Measurements from ENCODE around the gene PRKG2. TPM values are rescaled to one million over a fixed set of nuclear protein-coding genes. Genes with fewer than 3 reads are reported as not detected.

Gene PRKG2
- total RNA-seq, 6 donors from 2014 or later, result 2.1 to 8.9 (median 6.2) TPM

DNA sequence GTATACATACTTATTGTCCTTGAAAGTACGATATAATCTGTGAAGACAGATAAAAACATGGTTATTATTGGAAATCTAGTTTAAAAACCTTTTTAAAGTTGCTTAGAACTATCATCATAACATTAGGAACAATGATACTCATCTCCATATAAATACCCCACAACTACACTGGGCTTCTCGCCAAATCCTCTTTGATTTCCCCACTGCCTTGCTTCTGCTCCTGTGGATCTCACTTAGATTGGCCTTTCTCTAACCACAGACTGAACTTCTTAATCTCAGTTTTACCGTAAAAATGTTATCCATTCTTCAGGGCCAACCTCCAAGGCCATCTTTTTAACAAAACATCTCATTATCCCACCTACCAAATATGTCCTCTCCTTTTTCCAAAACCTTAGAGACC lies 77.6 kb downstream of the PRKG2 start:
- 83 to 86% methylated on average over 3 of the region's 3 CpGs for WGBS, 2 donors
- Histone ChIP-seq H3K27ac (no peak overlapping the region), H3K36me3 (no peaks in the 10 kb centered on the region), H3K4me1 (no peaks in the 10 kb centered on the region), H3K9me3 (no peaks in the 10 kb centered on the region), H3K27me3 (no peaks in the 10 kb centered on the region), H3K4me3 (no peak overlapping the region)
- DNase-seq (no peak), ATAC-seq (ENCODE audit: low FRiP score in 2 of 2) (no peak)
- TF ChIP-seq POLR2A (IDR thresholded peaks at IDR 0.05), result no peak
- TF ChIP-seq, protein P1, sequence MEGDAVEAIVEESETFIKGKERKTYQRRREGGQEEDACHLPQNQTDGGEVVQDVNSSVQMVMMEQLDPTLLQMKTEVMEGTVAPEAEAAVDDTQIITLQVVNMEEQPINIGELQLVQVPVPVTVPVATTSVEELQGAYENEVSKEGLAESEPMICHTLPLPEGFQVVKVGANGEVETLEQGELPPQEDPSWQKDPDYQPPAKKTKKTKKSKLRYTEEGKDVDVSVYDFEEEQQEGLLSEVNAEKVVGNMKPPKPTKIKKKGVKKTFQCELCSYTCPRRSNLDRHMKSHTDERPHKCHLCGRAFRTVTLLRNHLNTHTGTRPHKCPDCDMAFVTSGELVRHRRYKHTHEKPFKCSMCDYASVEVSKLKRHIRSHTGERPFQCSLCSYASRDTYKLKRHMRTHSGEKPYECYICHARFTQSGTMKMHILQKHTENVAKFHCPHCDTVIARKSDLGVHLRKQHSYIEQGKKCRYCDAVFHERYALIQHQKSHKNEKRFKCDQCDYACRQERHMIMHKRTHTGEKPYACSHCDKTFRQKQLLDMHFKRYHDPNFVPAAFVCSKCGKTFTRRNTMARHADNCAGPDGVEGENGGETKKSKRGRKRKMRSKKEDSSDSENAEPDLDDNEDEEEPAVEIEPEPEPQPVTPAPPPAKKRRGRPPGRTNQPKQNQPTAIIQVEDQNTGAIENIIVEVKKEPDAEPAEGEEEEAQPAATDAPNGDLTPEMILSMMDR (IDR thresholded peaks at IDR 0.05), result no peak
- no peak for TF ChIP-seq POLR2AphosphoS5 (IDR thresholded peaks at IDR 0.05)
- no peak for TF ChIP-seq EP300 (IDR thresholded peaks at IDR 0.05)

DNA sequence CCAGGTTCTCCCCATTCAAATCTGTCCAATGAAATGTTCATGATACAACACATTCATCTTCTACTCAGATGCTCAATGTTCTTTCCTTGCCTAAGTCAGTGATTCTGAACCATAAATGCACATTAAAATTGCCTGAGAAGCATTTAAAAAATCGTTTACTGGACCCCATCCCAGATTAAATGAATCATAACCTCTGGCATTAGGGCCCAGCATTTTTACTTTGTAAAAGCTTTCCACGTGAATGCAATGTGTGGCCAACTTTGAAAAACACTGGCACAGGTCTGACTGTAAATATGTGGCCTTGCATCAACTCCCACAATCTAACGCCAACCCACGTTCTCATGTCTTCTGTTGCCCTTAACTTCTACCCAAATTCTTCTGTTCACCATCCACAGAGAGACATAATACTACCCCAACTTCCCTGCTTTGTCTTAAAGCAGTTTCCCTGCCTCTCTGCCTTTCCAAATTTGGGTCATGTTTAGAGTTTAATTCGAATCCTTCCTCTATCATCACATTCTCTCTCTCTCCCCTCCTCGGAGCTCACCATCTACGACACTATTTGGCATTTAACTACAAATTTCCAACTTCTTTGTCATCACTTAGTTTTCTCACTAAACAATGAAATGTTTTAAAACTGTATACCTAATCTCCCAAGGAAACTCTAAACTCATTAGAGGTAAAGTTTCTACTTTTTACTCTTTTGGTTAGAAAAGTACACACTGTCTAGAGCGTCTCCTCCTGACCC lies 78.7 kb downstream of the PRKG2 start:
- ATAC-seq (ENCODE audit: low FRiP score in 2 of 2), result peak in 1 of 2 donors; percentile 92
- no peaks in the 10 kb centered on the region for H3K27me3 ChIP-seq
- TF ChIP-seq, protein P1 (IDR thresholded peaks at IDR 0.05), result no peak
- no peak for TF ChIP-seq POLR2AphosphoS5 (IDR thresholded peaks at IDR 0.05)
- TF ChIP-seq EP300 (IDR thresholded peaks at IDR 0.05), result no peak
- TF ChIP-seq POLR2A (IDR thresholded peaks at IDR 0.05), result no peak
- no peaks in the 10 kb centered on the region for H3K36me3 ChIP-seq
- no peaks in the 10 kb centered on the region for H3K4me1 ChIP-seq
- no peaks in the 10 kb centered on the region for H3K9me3 ChIP-seq
- DNase-seq, result no peak
- H3K4me3 ChIP-seq, result no peak overlapping the region
- no peak overlapping the region for H3K27ac ChIP-seq
- WGBS, 2 donors, result 62 to 79% methylated on average over 8 of the region's 8 CpGs

DNA sequence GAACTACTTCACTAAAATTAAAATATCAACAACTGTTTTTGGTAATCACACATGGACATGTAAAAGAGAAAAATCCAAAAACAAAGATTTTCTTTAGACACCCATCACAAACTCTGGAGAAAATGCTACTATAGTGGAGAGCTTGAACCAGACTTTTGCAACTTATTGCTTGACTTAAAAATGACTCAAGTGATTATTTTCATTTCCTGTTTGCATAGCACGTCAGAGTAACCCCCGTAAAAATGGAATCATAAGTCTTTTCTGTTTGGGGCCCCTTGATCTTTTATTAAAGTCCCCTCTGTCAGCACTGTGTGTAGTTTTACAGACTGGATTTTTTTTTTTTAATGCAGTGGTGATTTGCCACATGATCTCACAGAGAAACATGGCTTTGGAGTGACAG lies 79.5 kb downstream of the PRKG2 start:
- no peak overlapping the region for H3K4me3 ChIP-seq
- H3K27ac ChIP-seq, result no peak overlapping the region
- DNase-seq, result no peak
- 34 to 37% methylated on average over 2 of the region's 2 CpGs for WGBS, 2 donors
- H3K27me3 ChIP-seq, result no peaks in the 10 kb centered on the region
- H3K4me1 ChIP-seq, result no peaks in the 10 kb centered on the region
- no peaks in the 10 kb centered on the region for H3K36me3 ChIP-seq
- no peak for TF ChIP-seq EP300 (IDR thresholded peaks at IDR 0.05)
- no peak for TF ChIP-seq POLR2AphosphoS5 (IDR thresholded peaks at IDR 0.05)
- TF ChIP-seq, protein P1 (IDR thresholded peaks at IDR 0.05), result no peak
- TF ChIP-seq POLR2A (IDR thresholded peaks at IDR 0.05), result no peak
- no peaks in the 10 kb centered on the region for H3K9me3 ChIP-seq
- no peak for ATAC-seq (ENCODE audit: low FRiP score in 2 of 2)

DNA sequence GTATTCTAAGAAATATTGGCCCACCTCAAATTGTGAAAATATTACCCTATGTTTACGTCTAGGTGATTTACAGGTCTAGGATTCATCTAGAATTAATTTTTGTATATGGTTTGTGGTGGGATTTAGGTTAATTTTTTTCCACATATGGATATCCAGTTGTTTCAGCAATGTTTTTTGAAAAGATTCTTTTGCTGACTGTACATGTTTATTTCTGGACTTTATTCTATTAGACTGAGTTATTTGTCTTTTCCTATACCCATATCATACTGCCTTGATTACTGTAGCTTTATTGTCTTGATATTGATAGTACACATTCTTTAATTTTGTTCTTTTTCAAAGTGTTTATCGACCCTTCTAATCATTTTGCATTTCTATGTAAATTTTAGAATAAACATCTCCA lies 83.5 kb downstream of the PRKG2 start:
- ATAC-seq (ENCODE audit: low FRiP score in 2 of 2) (no peak), DNase-seq (no peak)
- H3K4me3 ChIP-seq, result no peak overlapping the region
- no peaks in the 10 kb centered on the region for H3K4me1 ChIP-seq
- no peaks in the 10 kb centered on the region for H3K9me3 ChIP-seq
- no peak overlapping the region for H3K27ac ChIP-seq
- H3K27me3 ChIP-seq, result no peaks in the 10 kb centered on the region
- no peaks in the 10 kb centered on the region for H3K36me3 ChIP-seq
- WGBS, 2 donors, result 92 to 93% methylated on average over 2 of the region's 2 CpGs
- TF ChIP-seq, protein P1 (IDR thresholded peaks at IDR 0.05), result no peak
- TF ChIP-seq POLR2A (IDR thresholded peaks at IDR 0.05) (no peak), EP300 (IDR thresholded peaks at IDR 0.05) (no peak), POLR2AphosphoS5 (IDR thresholded peaks at IDR 0.05) (no peak)

DNA sequence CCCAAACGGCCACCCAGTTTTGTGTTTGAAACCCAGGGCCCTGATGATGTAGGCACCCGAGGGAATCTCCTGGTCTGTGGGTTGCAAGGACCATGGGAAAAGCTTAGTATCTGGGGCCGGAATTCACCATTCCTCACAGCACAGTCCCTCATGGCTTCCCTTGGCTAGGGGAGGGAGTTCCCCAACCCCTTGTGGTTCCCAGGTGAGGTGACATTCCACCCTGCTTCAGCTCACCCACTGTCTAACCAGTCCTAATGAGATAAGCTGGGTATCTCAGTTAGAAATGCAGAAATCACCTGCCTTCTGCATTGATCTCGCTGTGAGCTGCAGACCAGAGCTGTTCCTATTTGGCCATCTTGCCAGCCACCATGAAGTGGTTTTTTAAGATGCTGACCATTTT lies 84.0 kb downstream of the PRKG2 start:
- Histone ChIP-seq H3K9me3 (no peaks in the 10 kb centered on the region), H3K36me3 (no peaks in the 10 kb centered on the region), H3K4me3 (no peak overlapping the region), H3K27me3 (no peaks in the 10 kb centered on the region), H3K27ac (no peak overlapping the region), H3K4me1 (no peaks in the 10 kb centered on the region)
- ATAC-seq (ENCODE audit: low FRiP score in 2 of 2) (no peak), DNase-seq (no peak)
- WGBS, 2 donors, result 75 to 100% methylated on average over 2 to 4 of the region's 4 CpGs
- TF ChIP-seq, protein P1 (IDR thresholded peaks at IDR 0.05), result no peak
- TF ChIP-seq POLR2AphosphoS5 (IDR thresholded peaks at IDR 0.05) (no peak), POLR2A (IDR thresholded peaks at IDR 0.05) (no peak), EP300 (IDR thresholded peaks at IDR 0.05) (no peak)
